NOMO-1 (cell line): ENCODE data around the gene N4BP2L2.
"Not testable (repeated sequence)": the region's sequence is repeated elsewhere in the genome, so short reads cannot be mapped to it uniquely, and the experiment has no call there.

Experiments
- DNase-seq, 2 experiments: peaks; one replicate each; lab custom pipeline; 2025; ENCODE audit not compliant: unreplicated experiment in 2 of 2; lab: John Stamatoyannopoulos, UW

The N4BP2L2 gene

GRCh38 chr13:32538621-32539246 is at the start of gene N4BP2L2:
Gene N4BP2L2, minus strand, starts transcription at chr13:32538795. Its CDS starts 1,768 bp downstream, at chr13:32537027.
- peak; percentile 97 to 100 for DNase-seq

GRCh38 chr13:32587811-32588170 is 49.2 kb upstream of the N4BP2L2 start:
- peak in 1 of 2 experiments; percentile 76 for DNase-seq

GRCh38 chr13:32587011-32587810 is 48.6 kb upstream of the N4BP2L2 start:
- DNase-seq = peak; percentile 66 to 76

- peak; percentile 97 to 99 for DNase-seq
These were observed 47.7 kb upstream of the N4BP2L2 start, which contains the start of gene PDS5B for GRCh38 chr13:32586080-32586900. Gene PDS5B, plus strand, starts transcription at chr13:32586452. Its CDS starts 62,321 bp downstream, at chr13:32648773.

- peak in 1 of 2 experiments; percentile 21 for DNase-seq
These were observed 47.0 kb upstream of the N4BP2L2 start for GRCh38 chr13:32585550-32586079.

- DNase-seq = no peak
These were observed 44.4 kb upstream of the N4BP2L2 start for GRCh38 chr13:32582991-32583390.

- no peak for DNase-seq
These were observed 43.7 kb upstream of the N4BP2L2 start for GRCh38 chr13:32582281-32582680.

GRCh38 chr13:32581177-32581786 is 42.7 kb upstream of the N4BP2L2 start:
- peak; percentile 11 to 56 for DNase-seq

GRCh38 chr13:32577032-32577431 is 38.4 kb upstream of the N4BP2L2 start:
- no peak for DNase-seq

GRCh38 chr13:32575687-32576086 is 37.1 kb upstream of the N4BP2L2 start:
- DNase-seq = not testable (repeated sequence)

- not testable (repeated sequence) for DNase-seq
These were observed 22.2 kb upstream of the N4BP2L2 start for GRCh38 chr13:32560842-32561241.

GRCh38 chr13:32555613-32556012 is 17.0 kb upstream of the N4BP2L2 start:
- DNase-seq = no peak

GRCh38 chr13:32553720-32554119 is 15.1 kb upstream of the N4BP2L2 start:
- DNase-seq = no peak

GRCh38 chr13:32549788-32550187 is 11.2 kb upstream of the N4BP2L2 start:
- DNase-seq = no peak

GRCh38 chr13:32548837-32549236 is 10.2 kb upstream of the N4BP2L2 start:
- DNase-seq = peak; percentile 46 to 94

- DNase-seq = no peak
These were observed 6.5 kb upstream of the N4BP2L2 start for GRCh38 chr13:32545083-32545482.

- DNase-seq = no peak
These were observed 3.6 kb upstream of the N4BP2L2 start for GRCh38 chr13:32542221-32542620.

- DNase-seq = peak; percentile 68 to 83
These were observed 413 bp downstream of the N4BP2L2 start for GRCh38 chr13:32538143-32538620.

GRCh38 chr13:32537580-32538142 is 934 bp downstream of the N4BP2L2 start:
- DNase-seq = no peak

GRCh38 chr13:32535748-32536147 is 2.8 kb downstream of the N4BP2L2 start:
- DNase-seq = no peak
